Smooth muscle cell (in vitro differentiated cells): Measurements from ENCODE around the gene CHAD. TPM values are rescaled to one million over a fixed set of nuclear protein-coding genes. Genes with fewer than 3 reads are reported as not detected.

Source experiments
- DNase-seq: peaks from one replicate; lab custom pipeline; 2025; ENCODE audit not compliant: unreplicated experiment; lab: John Stamatoyannopoulos, UW
- H2AFZ ChIP-seq: fragments of 200-600 bp; sonication (generic); 2 replicates; pipeline ENCODE4 v1.6.0; 2016; ENCODE audit warnings: antibody characterized with exemption, low read depth, mild to moderate bottlenecking
- H3F3A ChIP-seq: fragments of 200-600 bp; sonication (generic); 2 replicates; pipeline ENCODE4 v1.6.0; 2017; ENCODE audit warnings: antibody characterized with exemption, low read depth
- H3K27ac ChIP-seq: fragments of 200-600 bp; sonication (generic); 2 replicates; pipeline ENCODE4 v1.5.1; 2016; ENCODE audit warnings: low read depth, mild to moderate bottlenecking
- H3K27me3 ChIP-seq: fragments of 200-600 bp; sonication (generic); 2 replicates; pipeline ENCODE4 v1.6.1; 2016; ENCODE audit warnings: low read depth, mild to moderate bottlenecking
- H3K36me3 ChIP-seq: fragments of 200-600 bp; sonication (generic); 2 replicates; pipeline ENCODE4 v1.5.1; 2016; ENCODE audit warnings: low read depth
- H3K4me1 ChIP-seq: fragments of 200-600 bp; sonication (generic); 2 replicates; pipeline ENCODE4 v1.5.1; 2016; ENCODE audit warnings: low read depth
- H3K4me2 ChIP-seq: fragments of 200-600 bp; sonication (generic); 2 replicates; pipeline ENCODE4 v1.6.0; 2016; ENCODE audit warnings: mild to moderate bottlenecking
- H3K4me3 ChIP-seq: fragments of 200-600 bp; sonication (generic); 2 replicates; pipeline ENCODE4 v1.5.1; 2016; ENCODE audit warnings: mild to moderate bottlenecking
- H3K79me2 ChIP-seq: fragments of 200-600 bp; sonication (generic); 2 replicates; pipeline ENCODE4 v1.6.0; 2016; ENCODE audit warnings: low read depth, mild to moderate bottlenecking
- H3K9ac ChIP-seq: fragments of 200-600 bp; sonication (generic); 2 replicates; pipeline ENCODE4 v1.6.0; 2016; ENCODE audit warnings: low read depth
- H3K9me3 ChIP-seq: fragments of 200-600 bp; sonication (generic); replicated peaks from 2 replicates; pipeline ENCODE4 v1.5.1; 2016; ENCODE audit warnings: low read depth
- H4K20me1 ChIP-seq: fragments of 200-600 bp; sonication (generic); 2 replicates; pipeline ENCODE4 v1.6.0; 2016; ENCODE audit warnings: low read depth
- CTCF ChIP-seq: fragments of 200-600 bp; sonication (generic); IDR thresholded peaks from 2 replicates; pipeline ENCODE4 v1.5.1; 2017; ENCODE audit warnings: borderline replicate concordance, mild to moderate bottlenecking, antibody characterized with exemption; ENCODE audit not compliant: insufficient read depth, poor library complexity, severe bottlenecking
- WGBS: methylation state at CpG from one replicate; pipeline ENCODE4 v1.1.7; 2016; ENCODE audit warnings: low lambda C conversion rate; 5-methylcytosine and 5-hydroxymethylcytosine counted together
- polyA plus RNA-seq: library from polyadenylated mRNA; unstranded; fragments of >200 nt; fragmentation: Nextera tagmentation; extraction: Ambion mirVana; gene quantifications from 2 replicates; pipeline ENCODE4 v1.2.1, GENCODE V29; 2016
- total RNA-seq: library from RNA; depleted of rRNA; stranded (reverse); fragments of >200 nt; gene quantifications from 2 replicates; pipeline ENCODE4 v1.2.3, GENCODE V29; 2014

Gene CHAD
- total and polyA plus RNA-seq, 2 experiments from 2014 or later, result 0.43 TPM; not detected in 1

- 94% methylated on average over 4 of the region's 4 CpGs for WGBS
- no peak overlapping the region for H3K4me2 ChIP-seq
Observed at GRCh38 chr17:50481648-50482047, 13.0 kb upstream of the CHAD start.

GRCh38 chr17:50480854-50481490 is 12.3 kb upstream of the CHAD start:
- Histone ChIP-seq H2AFZ (no peak overlapping the region), H3K27me3 (peaks cover 8% of the 10 kb centered on the region), H3K27ac (no peak overlapping the region), H3K36me3 (no peaks in the 10 kb centered on the region), H4K20me1 (peaks cover 12% of the 10 kb centered on the region), H3F3A (peaks cover 6% of the 10 kb centered on the region), H3K4me1 (peaks cover 5% of the 10 kb centered on the region), H3K9ac (no peak overlapping the region), H3K9me3 (no peaks in the 10 kb centered on the region), H3K79me2 (peaks cover 14% of the 10 kb centered on the region), H3K4me3 (no peak overlapping the region), H3K4me2 (no peak overlapping the region)
- DNase-seq, result no peak
- TF ChIP-seq CTCF, result no peak
- WGBS, result 95% methylated on average over 2 of the region's 2 CpGs

More at GRCh38 chr17:50481648-50482047, 13.0 kb upstream of the CHAD start:
- H3K4me3 ChIP-seq, result no peak overlapping the region
- no peaks in the 10 kb centered on the region for H3K36me3 ChIP-seq
- H2AFZ ChIP-seq, result no peak overlapping the region
- H3K27me3 ChIP-seq, result peaks cover 1% of the 10 kb centered on the region
- no peak overlapping the region for H3K27ac ChIP-seq
- TF ChIP-seq CTCF, result no peak
- DNase-seq, result no peak
- no peaks in the 10 kb centered on the region for H3K9me3 ChIP-seq
- peaks cover 14% of the 10 kb centered on the region for H3K79me2 ChIP-seq
- no peak overlapping the region for H3K9ac ChIP-seq
- peaks cover 6% of the 10 kb centered on the region for H3F3A ChIP-seq
- H3K4me1 ChIP-seq, result peaks cover 5% of the 10 kb centered on the region
- peaks cover 12% of the 10 kb centered on the region for H4K20me1 ChIP-seq

GRCh38 chr17:50480142-50480764 is 11.6 kb upstream of the CHAD start:
- H3K36me3 ChIP-seq, result no peaks in the 10 kb centered on the region
- H3F3A ChIP-seq, result peaks cover 6% of the 10 kb centered on the region
- no peak overlapping the region for H3K4me3 ChIP-seq
- H3K27ac ChIP-seq, result no peak overlapping the region
- H3K79me2 ChIP-seq, result peaks cover 14% of the 10 kb centered on the region
- H3K27me3 ChIP-seq, result peaks cover 15% of the 10 kb centered on the region
- no peak overlapping the region for H3K9ac ChIP-seq
- no peak for DNase-seq
- no peak for TF ChIP-seq CTCF
- no peaks in the 10 kb centered on the region for H3K9me3 ChIP-seq
- WGBS, result 96% methylated on average over 7 of the region's 7 CpGs
- peaks cover 12% of the 10 kb centered on the region for H4K20me1 ChIP-seq
- H3K4me1 ChIP-seq, result peaks cover 5% of the 10 kb centered on the region
- H3K4me2 ChIP-seq, result peak overlapping the region; percentile 97
- H2AFZ ChIP-seq, result no peak overlapping the region
